Smooth muscle cell (in vitro differentiated cells): ENCODE data around the gene PAEP. TPM values are rescaled to one million over a fixed set of nuclear protein-coding genes. Genes with fewer than 3 reads are reported as not detected.

Experiments used
- DNase-seq: peaks from one replicate; lab custom pipeline; 2025; ENCODE audit not compliant: unreplicated experiment; lab: John Stamatoyannopoulos, UW
- H2AFZ ChIP-seq: fragments of 200-600 bp; sonication (generic); 2 replicates; pipeline ENCODE4 v1.6.0; 2016; ENCODE audit warnings: antibody characterized with exemption, low read depth, mild to moderate bottlenecking
- H3F3A ChIP-seq: fragments of 200-600 bp; sonication (generic); 2 replicates; pipeline ENCODE4 v1.6.0; 2017; ENCODE audit warnings: antibody characterized with exemption, low read depth
- H3K27ac ChIP-seq: fragments of 200-600 bp; sonication (generic); 2 replicates; pipeline ENCODE4 v1.5.1; 2016; ENCODE audit warnings: low read depth, mild to moderate bottlenecking
- H3K27me3 ChIP-seq: fragments of 200-600 bp; sonication (generic); 2 replicates; pipeline ENCODE4 v1.6.1; 2016; ENCODE audit warnings: low read depth, mild to moderate bottlenecking
- H3K36me3 ChIP-seq: fragments of 200-600 bp; sonication (generic); 2 replicates; pipeline ENCODE4 v1.5.1; 2016; ENCODE audit warnings: low read depth
- H3K4me1 ChIP-seq: fragments of 200-600 bp; sonication (generic); 2 replicates; pipeline ENCODE4 v1.5.1; 2016; ENCODE audit warnings: low read depth
- H3K4me2 ChIP-seq: fragments of 200-600 bp; sonication (generic); 2 replicates; pipeline ENCODE4 v1.6.0; 2016; ENCODE audit warnings: mild to moderate bottlenecking
- H3K4me3 ChIP-seq: fragments of 200-600 bp; sonication (generic); 2 replicates; pipeline ENCODE4 v1.5.1; 2016; ENCODE audit warnings: mild to moderate bottlenecking
- H3K79me2 ChIP-seq: fragments of 200-600 bp; sonication (generic); 2 replicates; pipeline ENCODE4 v1.6.0; 2016; ENCODE audit warnings: low read depth, mild to moderate bottlenecking
- H3K9ac ChIP-seq: fragments of 200-600 bp; sonication (generic); 2 replicates; pipeline ENCODE4 v1.6.0; 2016; ENCODE audit warnings: low read depth
- H3K9me3 ChIP-seq: fragments of 200-600 bp; sonication (generic); replicated peaks from 2 replicates; pipeline ENCODE4 v1.5.1; 2016; ENCODE audit warnings: low read depth
- H4K20me1 ChIP-seq: fragments of 200-600 bp; sonication (generic); 2 replicates; pipeline ENCODE4 v1.6.0; 2016; ENCODE audit warnings: low read depth
- CTCF ChIP-seq: fragments of 200-600 bp; sonication (generic); IDR thresholded peaks from 2 replicates; pipeline ENCODE4 v1.5.1; 2017; ENCODE audit warnings: borderline replicate concordance, mild to moderate bottlenecking, antibody characterized with exemption; ENCODE audit not compliant: insufficient read depth, poor library complexity, severe bottlenecking
- WGBS: methylation state at CpG from one replicate; pipeline ENCODE4 v1.1.7; 2016; ENCODE audit warnings: low lambda C conversion rate; 5-methylcytosine and 5-hydroxymethylcytosine counted together
- polyA plus RNA-seq: library from polyadenylated mRNA; unstranded; fragments of >200 nt; fragmentation: Nextera tagmentation; extraction: Ambion mirVana; gene quantifications from 2 replicates; pipeline ENCODE4 v1.2.1, GENCODE V29; 2016
- total RNA-seq: library from RNA; depleted of rRNA; stranded (reverse); fragments of >200 nt; gene quantifications from 2 replicates; pipeline ENCODE4 v1.2.3, GENCODE V29; 2014

PAEP gene
- total and polyA plus RNA-seq, 2 experiments from 2014 or later: 6.3 TPM; not detected in 1

- H3K36me3 ChIP-seq: no peaks in the 10 kb centered on the region
- no peaks in the 10 kb centered on the region for H3F3A ChIP-seq
- WGBS: 91% methylated on average over 8 of the region's 8 CpGs
- H3K27ac ChIP-seq: no peak overlapping the region
- no peak for DNase-seq
- H3K9ac ChIP-seq: no peak overlapping the region
- no peaks in the 10 kb centered on the region for H4K20me1 ChIP-seq
- H3K79me2 ChIP-seq: no peaks in the 10 kb centered on the region
- no peaks in the 10 kb centered on the region for H3K9me3 ChIP-seq
- no peak overlapping the region for H3K4me2 ChIP-seq
- H3K27me3 ChIP-seq: peaks cover 7% of the 10 kb centered on the region
- no peak overlapping the region for H3K4me3 ChIP-seq
- no peak overlapping the region for H2AFZ ChIP-seq
- TF ChIP-seq CTCF: no peak
- H3K4me1 ChIP-seq: no peaks in the 10 kb centered on the region
Observed at GRCh38 chr9:135601988-135602387, 40.4 kb downstream of the PAEP start.

- Histone ChIP-seq H3K9ac (no peak overlapping the region), H4K20me1 (no peaks in the 10 kb centered on the region), H3K79me2 (no peaks in the 10 kb centered on the region), H3K4me1 (no peaks in the 10 kb centered on the region), H3F3A (no peaks in the 10 kb centered on the region), H3K9me3 (no peaks in the 10 kb centered on the region), H3K4me2 (no peak overlapping the region), H3K27me3 (peaks cover 7% of the 10 kb centered on the region), H3K36me3 (no peaks in the 10 kb centered on the region), H3K4me3 (no peak overlapping the region), H2AFZ (no peak overlapping the region), H3K27ac (no peak overlapping the region)
- WGBS: 53% methylated on average over 24 of the region's 24 CpGs
- peak; percentile 84 for TF ChIP-seq CTCF
- DNase-seq: peak; percentile 19
Observed at GRCh38 chr9:135602789-135603481, 41.4 kb downstream of the PAEP start.

- TF ChIP-seq CTCF: no peak
- Histone ChIP-seq H4K20me1 (no peaks in the 10 kb centered on the region), H3K9me3 (no peaks in the 10 kb centered on the region), H3F3A (no peaks in the 10 kb centered on the region), H3K9ac (no peak overlapping the region), H3K36me3 (no peaks in the 10 kb centered on the region), H3K27me3 (peaks cover 4% of the 10 kb centered on the region), H3K79me2 (no peaks in the 10 kb centered on the region), H3K4me3 (no peak overlapping the region), H3K27ac (no peak overlapping the region), H3K4me1 (no peaks in the 10 kb centered on the region), H3K4me2 (no peak overlapping the region), H2AFZ (no peak overlapping the region)
- DNase-seq: no peak
- WGBS: 83% methylated on average over 31 of the region's 31 CpGs
Observed at GRCh38 chr9:135604437-135605237, 43.1 kb downstream of the PAEP start.
